HG03025 (cell line): ENCODE measurements around the gene AQP3.
"Not testable (repeated sequence)": the region's sequence is repeated elsewhere in the genome, so short reads cannot be mapped to it uniquely, and the experiment has no call there.

Experiments
- ATAC-seq: cut with Tn5 transposase; IDR thresholded peaks from one replicate; pipeline ENCODE4 v1.9.1; 2021; ENCODE audit warnings: mild to moderate bottlenecking, moderate library complexity; ENCODE audit not compliant: unreplicated experiment, low FRiP score

AQP3 gene

GRCh38 chr9:33465596-33466564, 18.5 kb upstream of the AQP3 start:
- ATAC-seq, result no peak

- ATAC-seq, result no peak
These were observed 17.7 kb upstream of the AQP3 start for GRCh38 chr9:33465096-33465495.

GRCh38 chr9:33464045-33464636, 16.7 kb upstream of the AQP3 start:
- ATAC-seq, result no peak

DNA sequence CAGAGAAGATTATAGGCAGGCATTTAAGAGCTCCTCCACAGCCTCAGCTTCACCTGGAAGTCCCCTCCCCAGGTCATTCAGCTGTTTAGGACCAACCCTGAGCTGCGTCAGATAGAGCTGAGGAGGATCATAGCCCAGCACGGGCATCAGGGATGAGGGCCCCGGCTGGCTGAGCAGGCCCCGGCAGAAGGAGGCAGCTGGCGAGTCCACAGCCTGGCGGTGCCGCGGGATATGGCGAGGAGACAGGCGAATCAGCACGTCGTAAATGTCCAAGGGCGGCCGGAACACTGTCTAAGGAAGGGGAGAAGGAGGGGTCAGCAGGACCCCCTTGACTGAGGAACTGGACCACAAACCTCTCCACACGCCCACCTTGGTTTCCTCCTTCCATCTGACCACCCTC, 15.8 kb upstream of the AQP3 start:
- ATAC-seq, result no peak

- ATAC-seq, result no peak
These were observed 14.1 kb upstream of the AQP3 start for GRCh38 chr9:33461492-33461891.

DNA sequence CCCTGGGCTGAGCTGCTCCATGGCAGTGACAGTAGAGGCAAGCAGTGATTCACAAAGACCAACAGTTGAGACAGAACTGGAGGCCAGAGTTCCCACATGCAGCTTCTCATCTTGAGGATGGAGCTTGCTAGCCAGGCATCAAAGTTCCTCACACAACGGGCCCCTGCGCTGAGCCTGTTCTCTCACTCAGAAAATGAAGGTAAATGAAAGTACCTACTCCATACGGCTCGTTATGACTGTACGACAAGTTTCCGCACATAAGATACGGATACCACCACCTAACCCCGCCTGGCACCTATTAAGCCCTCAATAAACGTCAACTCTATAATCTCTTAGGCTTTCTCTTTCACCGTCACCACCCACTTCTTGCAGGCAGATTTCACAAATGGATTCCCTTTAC, 13.5 kb upstream of the AQP3 start:
- ATAC-seq, result no peak

GRCh38 chr9:33459115-33459514, 11.7 kb upstream of the AQP3 start:
- ATAC-seq, result no peak

GRCh38 chr9:33458444-33458843, 11.1 kb upstream of the AQP3 start:
- ATAC-seq, result no peak

DNA sequence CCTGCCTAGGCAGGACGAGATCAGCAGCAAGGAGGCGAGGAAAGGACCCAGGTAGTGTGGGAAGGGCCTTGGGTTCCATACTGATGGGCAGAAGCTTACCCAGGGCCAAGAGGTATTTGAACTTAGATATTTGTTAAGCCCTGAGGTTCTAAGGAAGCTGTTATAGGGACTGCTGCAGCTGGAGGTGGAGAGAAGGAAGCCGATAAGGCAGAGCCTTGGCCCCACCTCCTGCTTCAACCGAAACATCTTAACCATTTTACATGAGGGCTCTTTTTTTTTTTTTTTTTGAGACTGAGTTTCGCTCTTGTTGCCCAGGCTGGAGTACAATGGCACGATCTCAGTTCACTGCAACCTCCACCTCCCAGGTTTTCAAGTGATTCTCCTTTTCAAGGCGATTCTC, 8.6 kb upstream of the AQP3 start:
- ATAC-seq, result no peak

DNA sequence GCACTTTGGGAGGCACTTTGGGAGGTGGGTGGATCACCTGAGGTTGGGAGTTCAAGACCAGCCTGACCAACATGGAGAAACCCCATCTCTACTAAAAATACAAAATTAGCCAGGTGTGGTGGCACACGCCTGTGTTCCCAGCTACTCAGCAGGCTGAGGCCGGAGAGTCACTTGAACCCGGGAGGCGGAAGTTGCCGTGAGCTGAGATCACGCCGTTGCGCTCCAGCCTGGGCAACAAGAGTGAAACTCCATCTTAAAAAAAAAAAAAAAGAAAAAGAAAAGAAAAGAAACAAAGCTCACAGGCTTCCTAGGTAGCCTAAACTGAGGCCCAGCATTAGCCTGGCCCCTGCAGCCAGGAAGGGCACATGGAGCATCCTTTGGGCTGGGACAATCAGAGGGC, 8.1 kb upstream of the AQP3 start:
- ATAC-seq, result not testable (repeated sequence)

- not testable (repeated sequence) for ATAC-seq
These were observed 7.3 kb upstream of the AQP3 start for GRCh38 chr9:33454661-33455026.

DNA sequence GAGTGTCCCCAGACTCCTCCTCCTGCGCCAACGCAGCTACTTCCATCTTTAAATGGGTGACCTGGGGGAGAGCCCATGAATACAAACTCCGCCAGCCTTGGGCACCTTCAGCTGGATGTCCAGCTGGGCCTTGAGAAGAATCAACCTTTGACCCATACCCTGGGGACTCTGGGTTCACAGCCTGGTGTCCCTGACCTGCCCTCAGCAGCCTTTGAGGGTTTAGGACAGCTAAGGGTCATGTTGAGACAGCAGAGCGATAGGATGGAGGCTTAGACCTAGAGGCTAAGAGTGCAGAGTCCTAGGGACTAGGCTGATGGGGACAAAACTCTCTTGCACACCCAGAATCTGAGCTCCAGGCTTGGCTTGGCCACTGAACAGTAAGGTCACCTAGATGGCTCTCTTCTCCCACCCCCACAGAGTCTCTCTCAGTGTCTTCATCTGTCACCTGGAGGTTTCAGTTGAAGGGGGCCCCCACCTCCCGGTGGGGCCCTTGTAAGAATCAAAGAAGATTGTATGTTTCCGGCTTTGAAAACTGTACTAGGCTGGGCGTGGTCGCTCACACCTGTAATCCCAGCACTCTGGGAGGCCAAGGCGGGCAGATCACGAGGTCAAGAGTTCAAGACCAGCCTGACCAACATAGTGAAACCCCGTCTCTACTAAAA, 6.7 kb upstream of the AQP3 start:
- ATAC-seq, result peak; percentile 54

GRCh38 chr9:33453286-33453860, 6.0 kb upstream of the AQP3 start:
- ATAC-seq, result no peak

GRCh38 chr9:33452828-33453271, 5.5 kb upstream of the AQP3 start:
- ATAC-seq, result no peak

DNA sequence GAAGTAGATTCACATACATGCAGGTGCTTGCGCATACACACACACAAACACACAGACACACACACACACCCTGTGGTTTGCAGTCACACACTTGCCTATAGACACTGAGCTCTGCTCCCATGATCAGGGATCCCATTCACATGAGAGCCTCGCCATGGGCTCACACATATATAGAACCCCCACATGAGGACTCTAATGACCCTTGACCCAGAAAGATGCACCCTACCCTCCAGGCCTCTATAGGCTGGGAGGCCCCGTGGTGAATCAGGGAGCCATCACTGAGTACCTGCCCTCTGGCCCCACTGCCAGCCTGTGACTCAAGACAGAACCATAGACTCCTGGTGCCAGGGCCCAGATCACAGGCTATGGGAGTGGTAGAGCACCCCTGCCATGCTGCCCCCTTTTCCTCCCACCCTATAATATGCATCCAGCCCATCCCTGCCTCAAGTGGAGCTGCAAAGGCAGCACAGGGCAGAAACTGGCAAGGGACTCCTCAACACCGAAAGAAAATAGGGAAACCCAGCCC, 3.3 kb upstream of the AQP3 start:
- no peak for ATAC-seq

- ATAC-seq, result no peak
These were observed 2.3 kb upstream of the AQP3 start for GRCh38 chr9:33449715-33450114.

DNA sequence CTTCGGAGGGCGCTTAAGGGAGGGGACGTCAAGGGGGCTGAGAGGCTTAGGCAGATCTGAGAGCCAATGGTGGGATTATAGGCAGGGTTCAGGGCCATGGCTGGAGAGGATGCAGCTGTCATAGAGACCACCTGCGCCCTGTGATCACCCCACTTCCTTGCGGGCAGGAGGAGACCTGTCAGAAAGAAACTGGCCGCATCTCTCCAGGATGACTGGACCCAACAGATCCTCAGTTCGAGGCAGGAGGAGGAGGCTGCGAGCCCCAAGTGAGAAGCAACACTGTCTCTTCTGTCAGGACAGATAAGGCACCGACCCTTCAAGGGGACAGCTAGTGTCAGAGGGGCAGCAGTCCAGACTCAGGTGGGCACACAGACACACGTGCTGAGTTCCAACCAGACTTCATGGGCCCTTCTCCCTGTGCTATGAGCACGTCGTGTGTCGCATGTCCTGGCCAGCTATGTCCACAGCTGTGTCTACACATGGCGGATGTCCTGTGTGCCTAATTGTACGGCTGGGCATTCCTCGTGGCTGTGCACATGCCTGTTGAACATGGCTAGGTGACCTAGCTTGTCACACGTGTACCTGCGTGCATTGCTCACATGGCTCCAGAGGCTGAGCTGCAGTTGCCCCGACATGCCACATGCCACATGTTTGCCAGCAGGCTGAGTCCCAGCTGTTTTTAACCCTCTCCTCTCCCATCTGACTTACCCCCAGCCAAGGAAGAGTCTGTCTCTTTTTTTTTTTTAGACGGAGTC, 583 bp upstream of the AQP3 start:
- no peak for ATAC-seq

- peak; percentile 83 for ATAC-seq
These were observed 1.0 kb downstream of the AQP3 start for GRCh38 chr9:33446240-33446945.

DNA sequence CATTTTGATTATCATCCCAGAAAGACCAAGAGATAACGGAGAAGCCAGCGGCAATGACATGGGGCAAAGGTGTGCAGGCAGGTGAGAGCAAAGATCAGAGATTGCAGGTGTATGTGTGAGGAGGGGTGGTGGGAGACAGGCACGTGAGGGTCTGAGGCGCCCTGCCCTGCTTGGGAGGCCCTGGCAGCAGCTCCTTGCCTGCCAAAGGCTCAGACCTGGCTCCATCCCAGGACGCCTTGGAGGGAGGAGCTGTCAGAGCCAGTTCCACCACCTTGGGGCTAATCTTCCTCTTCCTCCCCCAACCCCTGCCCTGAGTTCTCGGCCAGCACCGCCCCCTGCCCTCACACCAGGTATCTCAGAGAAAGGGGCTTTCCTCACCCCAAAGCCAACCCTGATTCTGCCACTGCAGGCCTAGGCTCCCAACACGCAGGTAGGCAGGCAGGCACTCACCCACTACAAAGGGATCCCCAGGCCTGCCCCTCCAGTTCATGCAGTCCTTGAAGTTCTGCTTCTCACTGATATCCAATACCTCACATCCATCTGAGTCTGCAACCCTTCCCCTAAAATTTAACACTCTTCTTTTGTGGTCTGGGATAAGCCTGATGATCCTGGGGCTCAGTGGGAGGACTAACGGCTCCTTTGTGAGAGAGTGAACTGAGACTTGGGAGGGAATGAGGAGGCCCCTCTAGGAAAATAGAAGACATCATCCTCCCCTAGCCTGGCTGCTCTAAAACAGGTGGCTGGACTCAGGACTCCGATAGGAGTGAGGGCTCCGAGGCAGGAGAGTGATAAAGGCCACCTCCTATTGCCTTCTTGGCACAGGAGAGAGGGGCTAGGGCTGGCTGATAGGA, 1.8 kb downstream of the AQP3 start:
- ATAC-seq, result no peak
